Measurements from ENCODE around the gene SLC4A8.

The SLC4A8 gene

GRCh38 chr12:51549637-51550036 is 125.0 kb downstream of the SLC4A8 start:
- DNase-seq (ENCODE audit: extremely low read depth in 1 of 2, low read depth in 1 of 2), result no peak

Measured in stimulated activated CD8-positive, alpha-beta memory T cell treated with anti-CD3 and anti-CD28 coated beads, Interleukin-7, amount 100 ng/mL, for 48 hours (primary cell).